GM10266 (cell line): ENCODE measurements around the gene FAM20C.

ENCODE experiments used
- DNase-seq: peaks from one replicate; pipeline ENCODE4 v3.0.0; 2012; ENCODE audit errors: extremely low spot score
- CTCF ChIP-seq: IDR thresholded peaks from 2 replicates; pipeline ENCODE4 v1.5.1; 2012; ENCODE audit warnings: mild to moderate bottlenecking, low read depth; ENCODE audit not compliant: control insufficient read depth, insufficient read depth; ENCODE audit errors: missing control alignments

FAM20C gene

GRCh38 chr7:274266-274665 lies 81.9 kb downstream of the FAM20C start:
- no peak for DNase-seq
- no peak for TF ChIP-seq CTCF

GRCh38 chr7:276230-276835 lies 84.0 kb downstream of the FAM20C start:
- DNase-seq = no peak
- no peak for TF ChIP-seq CTCF

- TF ChIP-seq CTCF = no peak
- no peak for DNase-seq
Measured at GRCh38 chr7:277228-277627, 84.9 kb downstream of the FAM20C start.

GRCh38 chr7:278081-278480 lies 85.7 kb downstream of the FAM20C start:
- DNase-seq = no peak
- TF ChIP-seq CTCF = no peak

- TF ChIP-seq CTCF = no peak
- DNase-seq = no peak
Measured at GRCh38 chr7:279821-280220, 87.5 kb downstream of the FAM20C start.

- no peak for TF ChIP-seq CTCF
- DNase-seq = no peak
Measured at GRCh38 chr7:280461-280860, 88.1 kb downstream of the FAM20C start.

GRCh38 chr7:281637-282036 lies 89.3 kb downstream of the FAM20C start:
- no peak for DNase-seq
- no peak for TF ChIP-seq CTCF
